ENCODE measurements around the gene ANKRD39. TPM values are rescaled to one million over a fixed set of nuclear protein-coding genes. Genes with fewer than 3 reads are reported as not detected.

Gene ANKRD39
- total RNA-seq, 6 donors from 2014 or later: 7.1 to 13.6 (median 11.3) TPM

DNA sequence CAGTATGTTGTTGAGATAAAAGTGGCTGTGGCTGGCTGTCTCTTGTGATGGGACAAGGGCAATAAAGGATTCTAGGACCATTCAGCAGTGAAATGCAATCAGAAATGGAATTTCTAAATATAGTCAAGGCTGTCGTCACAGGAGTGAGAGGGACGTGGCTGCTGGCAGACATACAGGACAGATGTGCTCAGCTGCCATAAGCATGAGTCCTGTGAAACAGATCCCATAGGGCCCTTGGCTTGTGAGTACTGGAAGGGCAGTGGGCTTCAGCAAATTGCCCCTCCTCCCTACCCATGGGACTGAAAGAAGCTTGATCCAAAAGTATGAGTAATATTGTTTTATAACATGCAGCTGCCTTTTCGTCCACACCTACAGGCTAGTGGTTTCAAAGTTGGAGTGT lies 45.9 kb downstream of the ANKRD39 start:
- H3K27ac ChIP-seq: no peak overlapping the region
- H3K4me1 ChIP-seq: peaks cover 7 to 10% (median 7%) of the 10 kb centered on the region in 4 donors
- H3K36me3 ChIP-seq: peaks cover 0 to 23% (median 3%) of the 10 kb centered on the region in 4 donors
- no peak overlapping the region for H3K4me3 ChIP-seq
- TF ChIP-seq POLR2AphosphoS5 (IDR thresholded peaks at IDR 0.05) (no peak), POLR2A (IDR thresholded peaks at IDR 0.05) (no peak), EP300 (IDR thresholded peaks at IDR 0.05) (no peak)
- TF ChIP-seq, protein P1, sequence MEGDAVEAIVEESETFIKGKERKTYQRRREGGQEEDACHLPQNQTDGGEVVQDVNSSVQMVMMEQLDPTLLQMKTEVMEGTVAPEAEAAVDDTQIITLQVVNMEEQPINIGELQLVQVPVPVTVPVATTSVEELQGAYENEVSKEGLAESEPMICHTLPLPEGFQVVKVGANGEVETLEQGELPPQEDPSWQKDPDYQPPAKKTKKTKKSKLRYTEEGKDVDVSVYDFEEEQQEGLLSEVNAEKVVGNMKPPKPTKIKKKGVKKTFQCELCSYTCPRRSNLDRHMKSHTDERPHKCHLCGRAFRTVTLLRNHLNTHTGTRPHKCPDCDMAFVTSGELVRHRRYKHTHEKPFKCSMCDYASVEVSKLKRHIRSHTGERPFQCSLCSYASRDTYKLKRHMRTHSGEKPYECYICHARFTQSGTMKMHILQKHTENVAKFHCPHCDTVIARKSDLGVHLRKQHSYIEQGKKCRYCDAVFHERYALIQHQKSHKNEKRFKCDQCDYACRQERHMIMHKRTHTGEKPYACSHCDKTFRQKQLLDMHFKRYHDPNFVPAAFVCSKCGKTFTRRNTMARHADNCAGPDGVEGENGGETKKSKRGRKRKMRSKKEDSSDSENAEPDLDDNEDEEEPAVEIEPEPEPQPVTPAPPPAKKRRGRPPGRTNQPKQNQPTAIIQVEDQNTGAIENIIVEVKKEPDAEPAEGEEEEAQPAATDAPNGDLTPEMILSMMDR (IDR thresholded peaks at IDR 0.05): no peak
- ATAC-seq (ENCODE audit: low FRiP score in 2 of 2) (peak in 1 of 2 donors; percentile 18), DNase-seq (no peak)
- H3K27me3 ChIP-seq: no peaks in the 10 kb centered on the region
- H3K9me3 ChIP-seq: no peaks in the 10 kb centered on the region
- 59 to 70% methylated on average over 3 of the region's 3 CpGs for WGBS, 2 donors

DNA sequence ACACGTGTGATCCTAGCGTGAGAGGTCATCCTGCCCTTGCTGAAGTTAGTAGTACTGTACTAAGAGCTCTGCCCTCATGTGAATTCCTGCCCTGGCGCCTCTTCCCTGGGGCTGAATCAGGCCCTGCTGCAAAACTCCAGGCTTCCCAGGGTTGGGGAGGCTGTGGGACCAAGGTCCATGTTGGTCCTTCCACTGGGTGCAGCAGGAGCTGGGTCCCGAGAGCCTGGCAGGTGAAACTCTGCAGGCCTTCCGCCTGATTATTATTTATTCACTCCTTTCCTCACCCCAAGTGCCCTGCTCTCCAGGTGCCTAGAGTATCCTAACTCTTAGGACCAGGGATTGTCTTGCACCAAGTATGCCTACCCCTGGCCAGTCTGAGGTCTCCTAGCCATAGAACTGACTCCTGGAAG lies 47.0 kb downstream of the ANKRD39 start:
- Histone ChIP-seq H3K9me3 (no peaks in the 10 kb centered on the region), H3K4me1 (peaks cover 7 to 17% (median 10%) of the 10 kb centered on the region in 4 donors), H3K27ac (no peak overlapping the region), H3K36me3 (peaks cover 0 to 23% (median 3%) of the 10 kb centered on the region in 4 donors), H3K27me3 (no peaks in the 10 kb centered on the region), H3K4me3 (no peak overlapping the region)
- no peak for ATAC-seq (ENCODE audit: low FRiP score in 2 of 2)
- DNase-seq: no peak
- no peak for TF ChIP-seq POLR2AphosphoS5 (IDR thresholded peaks at IDR 0.05)
- no peak for TF ChIP-seq EP300 (IDR thresholded peaks at IDR 0.05)
- TF ChIP-seq, protein P1 (IDR thresholded peaks at IDR 0.05): no peak
- no peak for TF ChIP-seq POLR2A (IDR thresholded peaks at IDR 0.05)
- 85 to 90% methylated on average over 2 to 5 of the region's 5 CpGs for WGBS, 2 donors

DNA sequence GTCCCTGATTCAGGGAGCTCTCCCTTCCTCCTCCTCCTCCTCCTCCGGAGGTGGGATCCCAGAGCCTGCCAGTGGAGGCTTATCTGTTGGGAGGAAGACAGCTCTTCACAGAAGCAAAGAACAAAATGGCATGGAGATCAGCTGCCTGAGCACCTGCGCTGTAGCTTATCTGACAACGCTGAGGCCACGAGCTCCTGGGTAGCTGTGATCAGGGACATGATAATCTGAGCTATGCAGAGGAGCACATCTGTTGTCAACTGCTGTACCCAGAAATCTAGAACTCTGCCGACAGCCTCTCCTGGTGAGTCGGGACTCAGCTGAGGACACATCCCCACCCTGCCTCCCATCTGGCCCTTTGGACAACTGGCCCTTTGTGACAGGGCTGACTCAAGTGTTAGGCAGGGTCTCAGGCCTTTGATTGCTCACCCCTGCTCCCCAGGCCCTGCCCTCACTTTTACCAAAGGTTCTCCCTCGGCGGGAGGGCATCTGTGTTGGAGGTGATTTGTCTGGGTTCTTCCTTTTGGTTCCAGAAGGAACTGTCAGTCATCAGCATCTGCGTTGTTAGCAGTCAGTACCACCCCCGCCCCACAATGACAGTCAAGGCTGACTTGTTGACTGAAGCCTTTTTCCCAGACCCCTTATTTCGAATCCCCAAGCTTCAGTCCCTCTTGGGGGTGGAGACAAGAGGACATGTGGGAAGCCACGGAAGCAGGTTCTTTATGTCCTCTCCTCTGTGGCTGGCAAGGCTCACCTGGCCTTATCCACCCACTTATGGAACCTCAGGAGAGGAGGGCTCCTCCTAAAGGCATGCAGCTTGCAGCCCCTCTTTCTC lies 47.6 kb downstream of the ANKRD39 start:
- Histone ChIP-seq H3K36me3 (peaks cover 0 to 23% (median 3%) of the 10 kb centered on the region in 4 donors), H3K27me3 (no peaks in the 10 kb centered on the region), H3K4me3 (no peak overlapping the region), H3K27ac (no peak overlapping the region), H3K4me1 (peaks cover 2 to 16% (median 6%) of the 10 kb centered on the region in 4 donors), H3K9me3 (no peaks in the 10 kb centered on the region)
- no peak for DNase-seq
- no peak for ATAC-seq (ENCODE audit: low FRiP score in 2 of 2)
- WGBS, 2 donors: 88% methylated on average over 12 of the region's 12 CpGs
- TF ChIP-seq EP300 (IDR thresholded peaks at IDR 0.05) (no peak), POLR2AphosphoS5 (IDR thresholded peaks at IDR 0.05) (no peak), POLR2A (IDR thresholded peaks at IDR 0.05) (no peak)
- TF ChIP-seq, protein P1 (IDR thresholded peaks at IDR 0.05): no peak

DNA sequence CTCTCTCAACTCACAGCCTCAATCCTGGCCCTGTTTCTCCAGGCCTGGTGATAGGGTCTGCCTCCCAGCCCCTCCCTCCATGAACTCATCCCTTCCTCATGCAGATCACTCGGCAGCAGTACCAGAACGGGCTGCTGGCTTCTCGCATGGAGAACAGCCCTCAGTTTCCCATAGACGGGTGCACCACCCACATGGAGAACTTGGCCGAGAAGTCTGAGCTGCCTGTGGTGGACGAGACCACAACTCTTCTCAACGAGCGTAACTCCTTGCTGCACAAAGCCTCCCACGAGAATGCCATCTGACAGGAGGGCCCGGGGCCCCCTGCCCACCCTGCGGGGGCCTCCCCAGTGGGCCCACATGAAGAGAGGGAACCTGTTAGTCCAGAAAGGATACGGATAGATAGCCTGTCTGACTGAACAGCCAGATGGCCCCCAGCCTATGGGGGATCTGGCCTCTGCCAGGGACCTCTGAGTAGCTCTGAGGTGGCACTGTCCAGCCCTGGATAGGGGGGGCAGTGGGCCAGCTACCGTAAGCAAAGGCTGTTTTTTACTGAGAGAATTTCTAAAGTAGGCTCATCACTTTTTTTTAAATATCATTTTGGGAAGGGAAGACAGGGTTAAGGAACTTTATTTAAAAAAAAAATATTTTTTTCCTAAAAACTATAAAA lies 48.5 kb downstream of the ANKRD39 start:
- WGBS, 2 donors: 93 to 96% methylated on average over 8 to 13 of the region's 13 CpGs
- ATAC-seq (ENCODE audit: low FRiP score in 2 of 2) (peak in 1 of 2 donors; percentile 5), DNase-seq (no peak)
- H3K27ac ChIP-seq: no peak overlapping the region
- H3K36me3 ChIP-seq: peaks cover 0 to 26% (median 3%) of the 10 kb centered on the region in 4 donors
- H3K9me3 ChIP-seq: no peaks in the 10 kb centered on the region
- peaks cover 0 to 13% (median 2%) of the 10 kb centered on the region in 4 donors for H3K4me1 ChIP-seq
- TF ChIP-seq POLR2A (IDR thresholded peaks at IDR 0.05) (no peak), EP300 (IDR thresholded peaks at IDR 0.05) (no peak), POLR2AphosphoS5 (IDR thresholded peaks at IDR 0.05) (no peak)
- TF ChIP-seq, protein P1 (IDR thresholded peaks at IDR 0.05): no peak
- H3K4me3 ChIP-seq: no peak overlapping the region
- H3K27me3 ChIP-seq: no peaks in the 10 kb centered on the region
